NOMO-1 (cell line): ENCODE measurements around the gene SH2D1A.
A peak's percentile ranks its signal among the peaks of the same experiment; 100 is the strongest.
"Not testable (repeated sequence)": the region's sequence is repeated elsewhere in the genome, so short reads cannot be mapped to it uniquely, and the experiment has no call there.

Experiments used
- DNase-seq, 2 experiments: peaks; one replicate each; lab custom pipeline; 2025; ENCODE audit not compliant: unreplicated experiment in 2 of 2; lab: John Stamatoyannopoulos, UW

SH2D1A gene

DNA sequence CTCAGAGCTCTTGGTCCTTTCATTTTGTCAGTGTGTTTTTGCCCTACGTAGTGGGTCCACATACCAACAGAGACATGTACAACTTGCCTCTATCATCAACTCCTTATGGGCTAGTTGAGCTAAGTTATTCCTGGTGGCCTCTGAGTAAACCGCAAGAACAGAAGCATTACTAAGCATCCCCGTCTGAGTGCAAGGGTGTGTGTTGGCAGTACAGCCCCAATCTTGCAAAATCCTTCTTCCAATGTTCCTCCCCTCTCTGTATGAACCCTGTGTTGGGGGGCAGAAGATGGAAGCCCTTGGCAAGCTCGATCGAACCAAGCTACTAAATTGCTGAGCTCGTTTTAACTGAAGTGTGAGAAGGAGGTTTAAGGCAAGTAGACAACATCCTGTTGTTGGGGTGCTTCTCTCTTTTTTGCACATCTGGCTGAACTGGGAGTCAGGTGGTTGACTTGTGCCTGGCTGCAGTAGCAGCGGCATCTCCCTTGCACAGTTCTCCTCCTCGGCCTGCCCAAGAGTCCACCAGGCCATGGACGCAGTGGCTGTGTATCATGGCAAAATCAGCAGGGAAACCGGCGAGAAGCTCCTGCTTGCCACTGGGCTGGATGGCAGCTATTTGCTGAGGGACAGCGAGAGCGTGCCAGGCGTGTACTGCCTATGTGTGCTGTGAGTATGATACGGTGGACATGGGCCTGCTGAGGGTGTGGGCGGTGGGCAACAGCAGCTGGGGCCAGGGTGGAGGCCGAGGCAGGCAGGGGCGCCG, at the start of gene SH2D1A:
Gene SH2D1A (plus strand): TSS at position 447 of the 760 bp plus-strand sequence. CDS start 80 bp downstream, at position 527.
- peak in 1 of 2 experiments; percentile 5 for DNase-seq

DNA sequence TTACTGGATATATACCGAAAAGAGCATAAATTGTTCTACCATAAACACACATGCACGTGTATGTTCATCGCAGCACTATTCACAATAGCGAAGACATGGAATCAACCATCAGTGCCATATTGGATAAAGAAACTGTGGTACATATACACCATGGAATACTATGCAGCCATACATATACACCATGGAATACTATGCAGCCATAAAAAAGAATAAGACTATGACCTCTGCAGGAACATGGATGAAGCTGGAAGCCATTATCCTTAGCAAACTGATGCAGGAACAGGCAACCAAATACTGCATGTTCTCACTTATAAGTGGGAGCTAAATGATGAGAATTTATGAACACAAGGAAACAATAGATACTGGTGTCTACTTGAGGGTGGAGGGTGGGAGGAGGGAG, 47.0 kb upstream of the SH2D1A start:
- not testable (repeated sequence) for DNase-seq

DNA sequence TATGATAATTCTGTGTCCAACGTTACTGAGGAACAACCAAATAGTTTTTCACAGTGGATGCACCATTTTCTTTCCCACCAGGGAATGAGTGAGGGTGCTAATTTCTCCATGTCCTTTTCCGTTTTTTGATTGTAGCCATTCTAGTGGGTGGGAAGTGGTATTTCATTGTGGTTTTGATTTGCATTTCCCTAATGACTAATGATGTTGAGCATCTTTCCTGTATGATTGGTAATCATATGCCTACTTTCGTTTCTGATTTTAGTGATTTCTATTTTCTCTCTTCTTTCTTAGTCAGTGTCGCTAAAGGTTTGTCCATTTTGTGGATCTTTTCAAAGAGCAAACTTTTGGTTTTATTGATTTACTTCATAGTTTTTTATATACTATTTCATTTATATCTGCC, 46.0 kb upstream of the SH2D1A start:
- no peak for DNase-seq

DNA sequence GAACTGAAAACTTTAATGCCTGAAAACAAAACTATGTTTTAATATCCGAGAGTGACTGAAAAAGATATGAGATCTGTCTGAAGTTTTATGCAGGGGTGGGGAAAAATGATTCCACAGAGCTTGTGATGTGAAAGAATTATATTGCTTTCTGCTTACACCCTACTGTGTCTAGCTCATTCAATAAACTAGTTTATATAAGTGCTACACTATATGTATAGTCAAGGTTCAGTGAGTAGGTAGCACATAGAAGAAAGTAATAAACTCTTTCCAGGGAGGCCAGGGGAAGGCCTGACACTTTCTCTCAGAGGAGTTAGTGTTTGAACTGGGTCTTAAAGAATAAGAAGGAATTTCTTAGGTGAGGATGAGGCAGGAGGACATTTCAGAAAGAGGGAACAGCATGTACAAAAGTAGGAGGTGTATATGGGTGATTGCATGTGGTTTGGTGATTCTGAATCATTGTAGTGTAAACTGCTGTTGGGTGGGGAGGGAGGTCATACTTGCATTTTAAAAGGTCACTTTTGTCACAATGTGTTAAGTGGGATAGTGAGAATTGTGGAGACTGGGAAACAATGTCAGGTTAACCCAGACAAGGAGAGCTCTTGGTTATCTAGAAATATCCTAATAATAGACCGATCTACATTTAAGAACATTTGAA, 39.0 kb upstream of the SH2D1A start:
- no peak for DNase-seq

DNA sequence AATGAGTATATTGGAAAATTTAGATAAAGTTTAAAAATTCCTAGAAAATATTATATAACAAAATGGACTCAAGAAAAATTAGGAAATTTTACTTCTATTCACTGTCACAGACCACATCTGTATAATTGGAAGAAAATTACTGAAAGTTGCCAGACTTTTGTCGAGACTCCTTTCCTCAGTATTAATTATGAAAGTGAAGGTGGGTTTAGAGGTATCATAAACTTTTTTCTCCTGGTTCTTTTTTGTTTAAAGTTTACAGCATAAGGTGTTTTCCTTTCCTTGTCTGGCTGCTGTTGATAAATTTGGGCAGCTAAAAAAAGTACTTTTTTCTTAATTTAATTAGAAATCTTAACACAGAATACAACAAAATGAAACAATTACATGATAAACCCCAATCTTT, 20.6 kb upstream of the SH2D1A start:
- no peak for DNase-seq

DNA sequence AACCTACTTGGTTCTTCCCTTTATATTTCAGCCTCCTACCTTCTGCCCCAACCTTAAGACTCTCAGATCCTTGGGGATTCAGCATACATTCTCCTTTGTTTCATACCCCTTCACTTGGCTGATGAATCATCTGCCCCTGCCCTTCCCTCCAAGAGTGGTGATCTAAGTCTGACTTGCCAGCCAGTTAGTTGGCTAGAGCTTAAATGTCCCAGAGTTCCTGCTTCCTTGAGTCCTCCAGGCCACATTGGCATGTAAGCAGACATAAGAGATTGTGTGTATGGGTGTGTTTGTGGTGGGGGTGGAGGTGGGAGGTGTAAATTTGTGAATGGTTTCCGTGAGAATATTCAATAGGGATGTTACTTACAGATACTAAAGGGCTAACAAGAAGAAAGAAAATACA, 17.6 kb upstream of the SH2D1A start:
- DNase-seq = no peak

DNA sequence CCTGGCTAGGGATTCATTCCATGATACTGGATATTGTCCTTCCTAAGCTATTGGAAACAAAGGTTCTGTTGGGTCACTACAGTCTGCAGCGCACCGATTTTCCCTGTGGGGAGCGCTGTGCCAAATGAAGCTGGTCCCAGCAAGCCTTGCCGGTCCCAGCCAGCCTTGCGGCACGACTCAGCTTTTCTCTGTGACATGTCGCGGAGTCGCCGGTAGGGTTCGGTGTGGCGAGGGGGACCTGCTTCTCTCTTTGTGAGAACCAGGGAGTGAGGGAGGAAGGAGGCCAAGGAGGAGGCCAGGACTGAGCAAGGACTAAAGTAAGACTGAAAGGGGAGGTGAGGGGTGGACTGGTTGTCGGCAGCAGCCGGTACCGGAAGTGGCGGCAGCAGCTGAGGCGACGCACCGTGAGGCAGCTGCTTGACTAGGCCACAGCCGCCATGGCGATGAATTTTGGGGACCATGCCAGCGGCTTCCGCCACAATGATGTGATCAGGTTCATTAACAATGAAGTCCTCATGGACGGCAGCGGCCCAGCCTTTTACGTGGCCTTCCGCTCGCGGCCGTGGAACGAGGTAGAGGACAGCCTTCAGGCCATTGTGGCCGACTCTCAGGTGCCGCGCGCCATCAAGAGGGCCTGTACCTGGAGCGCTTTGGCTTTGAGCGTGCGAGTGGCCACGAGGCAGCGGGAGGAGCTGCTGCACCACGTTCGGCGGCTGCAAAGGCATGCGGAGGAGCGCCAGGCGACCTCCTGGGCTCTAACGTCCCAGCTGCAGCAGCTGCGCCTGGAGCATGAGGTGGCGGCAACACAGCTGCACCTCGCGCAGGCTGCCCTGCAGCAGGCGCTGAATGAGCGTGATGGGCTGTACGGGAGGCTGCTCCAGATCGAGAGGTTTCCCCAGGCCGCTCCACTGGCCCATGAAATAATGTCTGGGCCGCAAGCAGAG, 13.6 kb upstream of the SH2D1A start, which contains the start of gene TEX13D:
Gene TEX13D (plus strand): TSS at position 180 of the 944 bp plus-strand sequence. CDS start 258 bp downstream, at position 438.
- DNase-seq = no peak

DNA sequence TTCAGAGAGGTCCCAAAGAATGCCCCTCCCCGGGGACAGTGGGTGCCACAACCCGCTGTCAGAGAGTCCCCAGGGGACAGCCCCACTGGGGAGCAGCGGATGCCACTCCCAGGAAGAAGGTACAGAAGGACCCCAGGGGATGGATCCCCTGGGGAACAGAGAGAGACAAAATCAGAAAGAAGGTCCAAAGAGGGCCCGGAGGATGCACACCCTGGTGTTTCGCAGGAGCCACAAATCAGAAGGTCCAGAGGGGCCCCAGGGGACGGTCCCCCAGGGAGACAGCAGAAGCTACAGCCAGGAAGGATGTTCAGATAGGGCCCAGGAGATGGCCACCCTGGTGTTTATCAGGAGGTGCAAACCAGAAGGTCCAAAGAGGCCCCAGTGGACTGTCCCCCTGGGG, 12.5 kb upstream of the SH2D1A start:
- DNase-seq = no peak

DNA sequence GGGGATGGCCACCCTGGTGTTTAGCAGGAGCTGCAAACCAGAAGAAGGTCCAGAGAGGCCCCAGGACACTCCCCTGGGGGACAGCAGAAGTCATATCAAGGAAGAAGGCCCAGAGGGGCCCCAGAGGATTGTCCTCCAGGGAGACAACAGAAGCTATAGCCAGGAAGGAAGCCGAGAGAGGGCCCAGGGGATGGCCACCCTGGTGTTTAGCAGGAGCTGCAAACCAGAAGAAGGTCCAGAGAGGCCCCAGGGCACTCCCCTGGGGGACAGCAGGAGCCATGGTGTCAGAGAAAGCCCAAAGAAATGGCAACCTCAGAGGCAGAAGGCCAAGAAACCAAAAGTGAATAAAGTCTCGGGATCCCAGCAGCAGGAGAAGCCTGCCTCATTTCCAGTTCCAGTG, 11.8 kb upstream of the SH2D1A start:
- DNase-seq = not testable (repeated sequence)

DNA sequence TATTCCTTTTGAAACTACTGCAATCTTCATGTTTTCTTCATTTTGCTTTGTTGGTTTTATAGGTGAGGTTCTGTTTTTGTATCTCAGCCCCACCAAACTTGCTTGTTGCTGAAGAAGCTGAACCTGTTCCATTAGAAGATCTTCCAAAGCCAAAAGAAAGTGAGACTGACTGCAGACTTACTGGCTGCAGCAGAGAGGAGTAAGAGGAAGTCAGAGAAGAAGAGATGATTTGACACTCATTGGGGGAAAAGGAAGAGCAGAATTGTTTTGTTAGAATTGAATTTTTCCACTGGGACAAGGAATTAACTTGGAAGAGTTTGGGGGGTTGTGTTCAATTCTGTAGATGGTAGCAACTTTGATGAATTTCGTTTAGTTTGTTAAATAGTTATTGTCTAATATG, 10.8 kb upstream of the SH2D1A start:
- DNase-seq = no peak

DNA sequence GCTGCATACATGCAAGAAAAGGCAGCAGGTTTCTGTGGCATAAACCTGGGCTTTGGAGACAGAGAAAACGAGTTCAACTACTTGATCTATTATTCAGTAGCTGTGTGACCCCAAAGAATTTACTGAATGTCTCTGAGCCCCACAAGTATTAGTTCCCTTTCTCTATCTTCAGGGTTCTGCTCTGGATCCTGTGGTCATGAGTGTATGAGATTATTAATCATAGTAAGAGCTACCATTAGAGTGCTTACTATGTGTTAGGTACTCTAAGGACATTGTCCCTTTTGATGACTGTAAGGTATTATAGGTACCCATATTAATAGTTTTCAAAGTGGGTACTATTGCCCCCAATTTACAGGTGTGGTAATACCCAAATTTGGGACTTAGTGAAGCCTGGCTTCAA, 8.4 kb upstream of the SH2D1A start:
- no peak for DNase-seq

DNA sequence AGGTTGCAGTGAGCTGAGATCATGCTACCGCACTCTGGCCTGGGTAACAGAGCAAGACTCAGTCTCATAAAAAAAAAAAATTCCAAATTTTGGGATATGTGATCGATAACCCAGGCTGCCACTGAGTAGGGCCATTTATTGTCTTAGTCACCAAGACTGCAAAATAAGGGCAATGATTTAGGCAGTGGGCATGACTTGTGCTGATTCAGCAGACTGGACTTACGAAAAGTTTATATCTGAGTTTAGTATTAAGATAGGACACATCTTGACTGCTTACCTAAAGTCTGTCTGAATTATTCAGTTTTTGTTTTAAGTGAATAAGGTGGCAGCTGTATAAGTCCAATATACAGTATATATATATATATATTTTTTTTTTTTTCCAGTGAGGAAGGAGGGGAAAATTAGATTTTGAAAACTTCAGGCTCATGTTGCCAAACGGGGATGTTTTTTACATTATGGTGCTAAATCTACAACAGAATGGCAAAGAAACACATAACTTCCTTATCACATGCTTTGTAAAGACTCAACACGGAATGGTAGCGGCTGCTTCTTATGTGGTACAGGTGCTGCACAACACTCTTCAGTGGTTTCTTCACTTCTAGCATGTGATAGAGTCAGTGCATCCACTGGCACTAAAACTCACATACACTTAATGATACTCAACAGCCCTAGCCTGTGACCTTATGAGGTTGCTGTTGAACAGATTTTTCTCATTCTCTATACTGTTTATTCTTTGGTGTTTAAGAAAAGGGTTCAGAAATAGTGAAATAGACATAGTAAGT, 7.4 kb upstream of the SH2D1A start:
- DNase-seq = no peak

DNA sequence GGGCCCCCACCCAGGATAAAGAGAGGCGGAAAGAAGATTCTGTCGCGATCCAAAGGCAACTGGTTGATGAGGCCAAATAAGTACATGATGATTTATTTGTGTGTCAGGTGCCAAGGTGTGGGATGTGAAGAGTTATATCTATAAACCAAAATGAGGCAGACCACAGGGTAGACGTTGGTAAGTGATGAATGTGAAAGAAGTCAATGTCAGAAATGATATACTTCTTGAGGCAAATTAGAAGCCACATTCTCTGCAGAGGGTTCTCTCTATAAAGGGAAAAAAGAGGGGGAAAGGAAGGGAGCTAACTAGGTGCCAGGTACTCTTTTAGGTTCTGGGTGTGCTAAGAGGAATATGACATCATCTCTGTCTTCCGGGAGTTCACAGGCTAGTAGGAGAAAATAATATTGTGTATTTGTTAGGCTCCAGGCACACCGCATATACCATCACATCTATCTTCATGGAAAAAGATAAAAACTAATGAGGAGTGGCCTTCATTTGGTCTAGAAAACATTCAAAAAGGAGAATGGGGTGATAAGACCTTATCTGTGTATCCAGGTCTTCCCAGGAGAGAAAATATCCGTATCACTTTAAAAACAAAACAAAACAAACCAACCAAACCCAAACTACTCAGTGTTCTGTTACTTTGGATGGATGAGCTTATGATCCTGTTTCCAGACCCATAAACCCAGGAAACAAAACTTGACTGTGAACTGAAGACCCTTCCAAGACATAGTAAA, 4.8 kb upstream of the SH2D1A start:
- no peak for DNase-seq

DNA sequence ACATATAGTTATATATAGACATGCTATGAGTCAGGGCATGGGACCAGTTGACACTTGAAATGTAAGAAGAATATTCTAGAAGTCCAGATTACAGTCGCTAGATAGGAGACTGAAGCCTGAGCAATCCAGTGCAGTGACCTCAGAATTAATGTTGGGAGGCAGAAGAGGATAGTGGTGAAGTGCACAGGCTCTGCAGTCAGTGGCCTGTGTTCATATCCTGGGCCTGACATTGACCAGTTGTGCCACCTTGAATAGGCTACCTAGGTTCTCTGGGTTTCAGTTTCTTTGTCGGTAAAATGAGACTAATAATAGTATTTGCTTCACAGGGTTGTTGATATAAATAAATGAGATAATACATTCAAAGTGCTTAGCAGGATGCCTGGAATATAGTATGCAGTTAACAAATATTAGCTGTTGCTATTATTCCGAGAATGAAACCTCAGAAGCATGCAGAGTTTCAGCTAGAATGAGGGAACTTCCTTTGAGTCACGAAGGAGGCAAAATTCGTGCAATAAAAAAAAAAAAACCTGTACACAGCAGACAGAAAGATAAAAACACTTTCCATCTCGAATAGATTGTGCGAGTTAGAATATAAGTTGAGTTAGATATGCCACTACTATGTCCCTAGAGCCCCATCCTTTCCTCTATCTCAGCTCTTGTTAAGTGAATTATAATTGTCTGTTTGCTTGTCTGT, 4.0 kb upstream of the SH2D1A start:
- no peak for DNase-seq

DNA sequence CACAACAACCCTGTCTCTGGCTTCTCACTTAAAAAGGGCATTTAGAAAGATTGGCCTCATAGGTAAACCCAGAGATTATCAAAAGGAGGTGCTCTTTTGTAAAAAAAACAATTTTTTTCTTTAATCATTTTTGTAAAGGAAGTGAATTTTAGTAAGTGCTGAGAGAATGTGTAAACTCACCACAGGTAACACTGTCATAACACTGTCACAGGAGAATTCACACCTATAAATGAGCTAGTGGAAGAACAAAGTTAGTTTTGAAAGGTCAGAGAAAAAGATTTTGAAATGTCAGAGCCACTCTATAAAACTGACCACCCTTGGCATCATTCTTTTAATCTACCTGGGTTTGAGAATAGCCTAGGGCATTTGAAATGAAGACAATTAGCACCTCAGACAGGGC, 3.3 kb upstream of the SH2D1A start:
- DNase-seq = no peak

DNA sequence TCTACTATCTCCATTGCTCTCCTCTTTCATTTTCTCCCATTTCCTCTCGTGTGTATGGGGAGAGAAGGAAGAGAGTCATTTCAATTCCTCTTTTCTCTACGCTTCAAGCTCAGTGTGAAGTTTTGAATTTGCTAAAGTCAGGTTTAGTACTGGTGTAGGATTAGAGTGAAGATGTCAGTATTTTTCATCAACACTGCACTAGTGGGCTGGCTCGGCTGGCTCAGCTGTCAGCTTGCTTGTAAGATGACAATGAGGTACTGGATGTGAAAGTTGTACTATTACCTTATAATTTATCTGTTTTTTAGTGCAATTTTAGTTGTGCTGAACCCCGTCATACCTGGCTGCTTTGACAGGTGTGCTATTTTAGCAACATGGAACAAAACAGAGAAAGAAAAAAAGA, 2.1 kb upstream of the SH2D1A start:
- no peak for DNase-seq

DNA sequence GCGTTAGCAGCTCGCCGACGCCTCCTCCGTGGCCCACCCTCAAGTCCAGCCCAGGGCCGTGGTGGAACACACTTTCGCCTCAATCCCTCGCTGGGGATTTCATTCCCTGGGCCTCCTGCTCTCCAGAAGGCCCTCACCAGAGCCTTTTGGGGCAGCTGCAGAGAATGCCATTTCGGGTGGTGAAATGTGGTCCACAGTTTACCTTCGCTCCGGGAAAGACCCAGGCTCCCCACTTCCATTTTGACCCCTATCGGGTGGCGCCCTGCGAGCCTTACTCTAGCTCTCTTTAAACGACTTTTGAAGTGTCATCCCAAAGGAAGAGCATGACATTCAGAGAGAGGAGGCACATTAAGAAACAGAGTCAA, 496 bp downstream of the SH2D1A start:
- no peak for DNase-seq

DNA sequence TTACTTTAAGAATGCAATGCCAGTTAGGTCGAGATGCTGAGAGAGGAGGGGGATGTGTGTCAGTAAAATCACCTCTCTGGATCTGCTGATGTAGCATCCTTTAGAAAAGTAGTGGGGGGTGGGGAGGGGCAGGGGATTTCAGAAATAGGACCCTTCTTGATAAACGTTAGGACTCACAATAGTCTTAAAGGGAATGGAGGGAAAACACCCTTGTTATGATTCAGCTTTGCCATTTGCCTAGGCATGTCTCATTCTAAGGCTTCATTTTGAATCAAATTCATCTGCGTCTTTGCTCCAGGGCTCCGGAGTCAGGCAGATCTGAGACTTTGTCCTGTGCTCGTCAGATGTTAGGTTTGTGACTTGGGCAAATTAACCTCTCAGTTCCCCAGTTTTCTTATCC, 879 bp downstream of the SH2D1A start:
- DNase-seq = no peak

DNA sequence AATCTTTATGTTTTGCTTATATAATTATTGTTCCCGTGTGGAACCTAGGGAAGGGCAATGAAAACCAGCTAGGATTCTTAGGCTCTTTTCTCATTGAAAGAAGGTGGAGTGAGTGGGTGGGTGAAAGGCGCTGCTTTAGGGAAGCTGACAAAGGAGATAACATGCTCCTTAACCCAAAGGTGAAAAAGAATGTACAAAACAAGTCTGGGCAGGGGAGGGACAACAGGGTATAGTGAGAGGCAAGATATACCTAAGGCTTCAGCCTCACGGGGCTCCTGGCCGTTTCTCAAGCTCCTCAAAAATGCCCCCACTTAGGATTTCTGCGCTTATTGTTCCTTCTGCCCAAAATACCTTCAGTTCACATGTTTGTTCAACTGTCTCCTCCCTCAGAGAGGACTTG, 1.8 kb downstream of the SH2D1A start:
- DNase-seq = no peak
